Measurements from ENCODE around the gene SPRR5. TPM values are rescaled to one million over a fixed set of nuclear protein-coding genes. Genes with fewer than 3 reads are reported as not detected.

The SPRR5 gene
- total RNA-seq, 1 donor from 2014 or later: not detected

DNA sequence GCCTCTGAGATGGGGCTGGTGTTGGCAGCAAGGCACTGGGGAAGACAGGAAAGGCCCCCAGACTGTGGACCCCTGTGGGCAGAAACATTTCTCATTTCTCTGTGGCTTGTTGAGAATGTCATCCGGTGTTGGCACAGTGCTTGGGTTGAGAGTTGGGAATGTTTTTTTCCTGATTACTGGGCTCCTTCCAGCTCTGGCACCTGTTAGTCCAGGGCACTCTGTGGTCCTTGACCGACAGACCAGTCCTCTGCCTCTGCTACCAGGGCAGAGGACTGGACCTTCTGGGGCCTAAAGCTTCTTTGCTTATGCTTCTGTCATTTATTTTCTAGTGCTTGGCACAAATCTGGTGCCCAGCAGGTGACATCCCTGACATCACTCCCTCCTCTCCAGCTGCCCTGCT is 4.8 kb upstream of the SPRR5 start:
- DNase-seq (ENCODE audit: low spot score): no peak

DNA sequence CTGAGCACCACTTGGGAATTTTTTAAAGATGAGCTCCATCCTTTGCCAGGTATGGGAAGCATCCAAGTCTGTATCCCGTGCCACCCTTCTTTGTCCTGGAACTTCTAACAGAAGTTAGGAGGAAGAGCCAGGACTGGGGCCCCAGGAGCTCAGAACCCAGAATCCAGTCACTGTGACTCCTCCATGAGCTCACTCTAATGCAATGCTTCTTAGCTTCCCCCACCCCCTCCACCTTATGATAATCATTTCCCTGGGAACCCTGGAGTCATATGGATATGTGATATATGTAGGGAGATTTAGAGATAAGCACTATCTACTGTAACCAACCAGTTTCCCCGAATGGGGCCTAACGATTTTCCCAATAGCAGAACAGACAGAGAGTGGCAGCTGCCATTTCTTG is 758 bp upstream of the SPRR5 start:
- DNase-seq (ENCODE audit: low spot score): no peak

DNA sequence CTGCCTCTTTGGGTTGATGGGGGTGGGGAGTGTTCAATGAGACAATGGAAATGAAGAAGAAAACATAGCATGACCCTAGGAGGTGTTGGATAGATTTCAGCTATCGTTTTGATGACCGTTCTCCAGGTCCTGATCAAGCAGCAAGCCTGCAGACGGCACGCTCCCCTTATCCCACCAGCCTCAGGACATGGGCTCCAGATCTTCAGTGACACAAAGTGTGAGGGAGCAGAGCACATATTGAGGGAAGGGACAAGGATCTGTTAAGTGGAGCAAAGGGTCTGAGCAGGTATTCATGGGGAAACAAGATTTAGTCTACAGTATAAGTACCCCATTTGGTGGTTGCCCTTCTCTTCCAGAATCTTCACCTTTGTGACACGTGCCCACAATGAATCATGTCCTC is 4.7 kb downstream of the SPRR5 start:
- no peak for DNase-seq (ENCODE audit: low spot score)

DNA sequence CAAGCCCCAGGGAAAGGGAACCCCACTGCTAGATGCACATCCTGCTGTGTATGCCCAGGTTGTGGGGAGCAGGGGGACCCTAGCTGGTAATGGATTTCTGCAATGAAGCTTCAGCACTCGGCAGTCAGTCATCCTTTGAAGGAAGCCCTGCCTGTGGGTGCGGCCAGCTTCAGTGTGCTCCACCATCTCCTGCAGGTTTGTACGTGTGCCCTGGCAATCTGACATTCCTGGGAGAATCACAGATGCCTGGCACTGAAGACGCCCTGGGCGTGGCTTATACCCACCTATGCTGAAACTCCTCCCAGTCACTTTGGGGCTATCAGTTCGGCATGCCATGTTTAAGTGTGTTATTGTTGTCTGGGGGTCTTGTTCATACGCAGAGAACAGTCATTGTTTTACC is 6.8 kb downstream of the SPRR5 start:
- DNase-seq (ENCODE audit: low spot score): no peak

DNA sequence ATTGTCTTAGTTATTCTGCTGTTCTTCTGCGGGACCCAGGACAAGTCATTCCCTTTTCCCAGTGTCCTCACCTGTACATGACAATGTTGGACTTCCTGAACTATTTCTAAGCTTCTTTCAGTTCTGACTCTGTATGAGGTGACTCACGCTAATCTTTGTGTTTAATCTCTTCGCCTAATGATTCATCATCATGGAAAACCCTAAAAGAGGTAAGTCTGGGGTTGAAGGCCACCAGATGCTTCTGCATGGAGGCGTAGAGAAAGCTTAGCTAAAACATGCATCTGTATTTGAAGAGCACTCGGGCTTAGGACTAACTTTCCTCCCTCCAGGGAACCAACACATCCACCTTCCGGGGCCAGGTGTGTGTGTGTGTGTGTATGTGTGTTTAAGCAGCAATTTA is 7.4 kb downstream of the SPRR5 start:
- DNase-seq (ENCODE audit: low spot score): no peak

DNA sequence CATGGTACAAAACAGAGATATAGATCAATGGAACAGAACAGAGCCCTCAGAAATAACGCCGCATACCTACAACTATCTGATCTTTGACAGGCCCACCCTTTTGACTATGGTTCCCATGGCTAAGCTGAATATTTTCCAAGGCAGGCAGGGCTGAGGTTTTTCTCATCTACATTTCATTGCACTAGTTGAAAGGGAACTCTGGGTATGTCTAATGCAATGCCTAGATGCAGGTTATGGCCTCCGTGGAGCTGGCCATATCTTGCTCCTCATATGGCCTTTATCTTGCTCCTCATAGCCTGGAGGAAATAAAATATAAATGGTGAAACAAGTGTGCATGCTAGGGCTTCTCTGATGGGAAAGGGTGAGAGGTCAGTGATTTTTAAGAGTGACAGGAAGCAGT is 10.6 kb downstream of the SPRR5 start:
- no peak for DNase-seq (ENCODE audit: low spot score)

DNA sequence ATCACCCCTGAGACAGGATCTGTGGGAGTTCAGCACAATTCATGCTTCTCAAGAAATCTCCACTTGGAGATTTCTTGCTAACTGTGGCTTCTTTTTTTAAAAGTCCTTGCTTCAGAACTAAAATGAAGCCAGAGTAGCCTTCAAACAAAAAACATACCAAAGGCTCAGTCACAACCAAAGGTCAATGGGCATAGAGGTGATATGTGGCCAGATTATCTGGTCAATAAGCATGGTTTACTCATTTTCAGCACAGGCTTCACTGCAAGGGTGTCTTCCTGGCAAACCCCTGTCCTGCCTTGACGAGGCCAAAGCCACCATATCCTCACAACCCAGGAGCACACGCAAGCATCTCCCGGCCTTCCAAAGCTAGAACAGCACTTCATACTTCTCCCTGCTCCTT is 12.3 kb downstream of the SPRR5 start:
- DNase-seq (ENCODE audit: low spot score): no peak

DNA sequence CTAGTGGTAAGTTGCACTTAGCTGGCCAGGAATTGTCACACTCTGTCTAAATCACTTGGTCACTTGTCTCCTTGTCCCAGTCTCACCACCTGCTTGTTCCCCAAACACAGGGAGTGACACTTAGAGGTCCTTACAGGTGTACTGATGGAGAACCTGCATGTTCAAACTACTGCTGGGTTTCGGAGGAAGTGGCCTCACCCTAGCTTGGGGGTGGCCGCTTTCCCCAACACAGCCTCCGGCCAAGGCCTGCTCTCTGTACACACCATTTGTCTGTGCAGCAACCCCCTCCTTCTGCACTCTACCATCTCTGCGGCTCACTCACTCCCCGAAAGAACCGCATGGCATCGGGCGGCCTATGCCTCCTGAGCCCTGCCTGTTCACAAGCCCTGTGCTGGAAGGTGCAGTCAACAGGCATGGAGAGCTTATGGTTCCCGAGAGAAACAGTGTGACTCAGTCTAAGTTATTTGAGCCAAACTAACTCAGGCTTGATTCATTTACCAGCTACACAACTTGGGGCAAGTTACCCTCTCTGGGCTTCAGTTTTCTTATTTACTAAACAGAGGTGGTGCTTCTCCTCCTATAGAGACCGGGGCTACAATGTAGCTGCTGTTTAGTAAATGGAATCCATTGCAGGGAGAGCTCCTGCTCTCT is 12.9 kb downstream of the SPRR5 start:
- no peak for DNase-seq (ENCODE audit: low spot score)

DNA sequence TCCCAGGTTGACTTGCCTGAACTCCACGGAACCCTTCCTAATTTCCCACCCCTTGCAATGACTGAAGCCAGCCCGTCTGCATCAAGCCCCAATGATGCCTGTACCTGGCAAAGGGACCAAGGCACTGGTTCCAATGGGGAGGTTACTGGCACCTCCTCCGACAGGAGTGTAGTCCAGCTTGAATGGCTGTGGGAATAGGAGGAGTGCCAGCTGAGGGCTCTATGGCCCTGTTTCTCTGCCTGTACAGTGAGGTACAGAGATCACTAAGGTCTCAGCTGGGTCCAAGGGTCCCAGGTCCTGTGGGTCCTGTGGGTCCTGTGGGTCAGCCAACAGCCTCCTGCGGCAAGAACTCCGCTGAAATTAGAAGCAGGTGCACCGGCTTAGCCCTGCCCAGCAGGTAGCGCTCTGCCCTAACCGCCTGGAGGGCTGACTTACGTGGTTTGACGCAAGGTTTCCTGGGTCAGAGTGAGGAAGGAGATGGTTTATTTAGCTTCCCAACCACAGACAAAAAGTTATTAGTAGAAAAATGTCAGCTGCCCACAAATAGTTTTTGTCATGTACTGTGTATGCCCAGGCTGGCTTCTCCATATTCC is 13.5 kb downstream of the SPRR5 start:
- no peak for DNase-seq (ENCODE audit: low spot score)

DNA sequence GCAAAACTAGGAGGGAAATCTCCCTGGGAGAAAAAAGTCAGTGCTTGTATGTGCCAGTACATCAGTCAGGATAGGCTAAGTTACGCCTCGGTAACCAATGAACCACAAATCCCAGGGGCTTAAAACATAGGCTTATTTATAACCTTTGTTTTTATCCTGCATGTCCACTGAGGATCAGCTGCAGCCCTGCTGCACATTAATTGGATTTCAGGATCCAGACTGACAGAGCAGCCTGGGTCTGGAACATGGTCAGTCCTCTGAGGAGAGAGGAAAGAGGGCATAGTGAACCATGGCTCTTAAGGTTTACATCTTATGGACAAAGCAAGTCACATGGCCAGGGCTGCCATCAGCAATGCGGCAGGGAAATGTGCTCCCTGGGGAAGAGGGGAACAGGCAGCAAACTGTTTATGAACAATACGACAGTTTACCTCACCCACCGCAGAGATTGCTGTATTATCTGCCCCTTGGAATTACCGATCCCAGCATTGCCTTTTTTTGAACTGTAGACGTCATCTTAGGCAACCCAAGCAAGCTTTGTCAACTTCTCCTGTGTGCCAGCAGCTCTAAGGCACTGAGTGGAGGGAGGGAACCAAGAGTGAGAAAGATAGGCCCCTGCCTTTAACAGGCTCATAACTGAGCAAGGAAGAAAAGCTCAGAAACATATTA is 14.4 kb downstream of the SPRR5 start:
- DNase-seq (ENCODE audit: low spot score): no peak

DNA sequence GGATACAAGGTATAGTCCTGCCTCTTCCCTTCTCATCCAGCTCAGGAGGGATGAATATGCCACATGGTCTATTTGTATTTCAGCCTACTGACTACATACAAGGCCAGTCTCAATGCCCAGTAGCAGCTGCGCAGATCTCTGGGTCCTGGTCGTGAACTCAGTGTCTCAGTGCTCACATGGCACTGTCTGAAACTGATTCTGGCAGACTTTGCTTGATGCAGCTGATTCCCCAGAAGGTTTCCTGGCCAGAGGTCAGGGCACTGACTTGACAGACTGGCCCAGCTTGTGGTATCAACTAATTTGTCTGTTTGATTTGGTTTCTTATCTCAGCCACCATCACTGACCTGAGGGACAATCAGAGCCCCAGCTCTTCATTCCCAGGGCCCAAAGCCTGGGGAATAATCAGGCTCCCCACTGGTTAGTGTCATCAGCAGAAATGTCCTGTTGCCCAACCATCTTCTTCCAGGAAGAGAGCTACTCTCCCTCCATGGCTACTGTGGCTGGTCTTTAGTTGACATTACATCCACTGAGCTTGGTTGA is 15.9 kb downstream of the SPRR5 start:
- no peak for DNase-seq (ENCODE audit: low spot score)

DNA sequence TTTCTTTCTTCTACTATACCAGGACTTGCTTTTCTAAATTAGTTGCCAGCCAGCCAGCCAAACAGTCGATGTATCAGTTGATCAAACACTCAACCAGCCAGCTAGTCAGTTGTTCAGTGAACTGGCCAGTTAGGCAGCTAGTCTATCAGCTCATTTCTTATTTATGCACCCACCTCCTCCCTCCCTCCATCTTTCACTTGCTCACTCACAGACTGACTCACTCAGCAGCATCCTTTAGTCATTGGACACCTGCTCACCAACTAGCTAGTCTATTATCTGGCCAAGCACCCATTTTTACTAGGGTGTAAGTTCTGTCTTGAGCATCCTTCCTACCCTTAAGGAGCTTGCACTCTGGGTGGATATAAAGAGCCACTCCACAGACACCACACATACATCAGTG is 17.5 kb downstream of the SPRR5 start:
- DNase-seq (ENCODE audit: low spot score): no peak

DNA sequence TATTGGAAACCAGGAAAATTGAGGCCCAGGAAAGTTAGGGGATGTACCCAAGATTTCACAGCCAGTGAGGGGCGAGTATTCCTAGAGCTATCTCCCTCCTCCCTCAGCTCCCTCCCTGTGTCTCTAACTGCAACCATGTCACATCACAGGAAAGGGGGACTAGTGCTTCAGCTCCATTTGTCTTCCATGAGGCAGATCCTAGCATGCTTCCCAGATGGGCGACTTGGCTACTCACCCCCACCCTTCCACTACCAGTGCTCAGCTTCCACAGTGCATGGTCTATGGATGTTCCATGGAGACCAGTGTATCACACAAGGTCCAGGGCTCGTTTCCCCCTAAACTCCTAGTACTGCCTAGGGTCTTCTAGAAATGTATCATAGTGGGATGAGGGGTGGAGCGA is 18.8 kb downstream of the SPRR5 start:
- DNase-seq (ENCODE audit: low spot score): no peak

DNA sequence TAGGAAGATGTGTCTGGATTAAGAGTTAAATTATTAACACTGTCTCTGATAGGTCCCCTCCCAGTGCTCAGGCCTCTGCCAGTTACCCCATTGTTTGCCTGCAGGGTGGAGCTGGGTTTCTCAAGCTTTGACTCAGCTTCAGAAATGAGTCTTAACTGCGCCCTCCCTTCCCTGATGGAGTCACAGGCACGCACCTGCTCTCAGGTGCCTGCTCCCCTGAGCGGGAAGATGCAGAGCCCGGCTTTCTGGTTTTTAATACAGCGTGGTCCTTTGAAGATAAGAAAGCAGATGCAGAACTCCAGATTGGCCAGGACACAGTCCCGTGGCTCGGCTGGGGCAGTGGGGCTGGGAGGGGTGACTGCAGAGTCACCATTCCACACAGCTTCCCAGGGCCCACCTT is 20.2 kb downstream of the SPRR5 start:
- no peak for DNase-seq (ENCODE audit: low spot score)

DNA sequence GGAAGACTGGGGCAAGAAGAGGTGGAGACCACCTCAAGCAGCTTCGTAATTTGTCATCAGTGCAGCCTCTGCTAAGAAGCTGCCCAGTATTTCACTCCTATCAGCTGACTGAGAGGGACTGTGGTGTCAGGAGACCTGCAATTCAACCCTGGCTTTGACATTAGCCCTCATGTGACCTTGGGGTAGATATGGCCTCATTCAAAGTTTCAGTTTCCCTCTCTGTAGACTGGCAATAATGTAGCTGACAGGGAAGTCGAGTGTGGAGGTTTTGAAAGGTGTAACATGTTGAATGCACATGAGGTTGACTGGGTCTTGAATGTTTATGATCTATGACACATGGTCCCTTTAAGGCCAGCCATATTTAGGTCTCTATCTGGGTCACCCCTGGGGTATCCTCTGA is 21.2 kb downstream of the SPRR5 start:
- DNase-seq (ENCODE audit: low spot score): no peak

DNA sequence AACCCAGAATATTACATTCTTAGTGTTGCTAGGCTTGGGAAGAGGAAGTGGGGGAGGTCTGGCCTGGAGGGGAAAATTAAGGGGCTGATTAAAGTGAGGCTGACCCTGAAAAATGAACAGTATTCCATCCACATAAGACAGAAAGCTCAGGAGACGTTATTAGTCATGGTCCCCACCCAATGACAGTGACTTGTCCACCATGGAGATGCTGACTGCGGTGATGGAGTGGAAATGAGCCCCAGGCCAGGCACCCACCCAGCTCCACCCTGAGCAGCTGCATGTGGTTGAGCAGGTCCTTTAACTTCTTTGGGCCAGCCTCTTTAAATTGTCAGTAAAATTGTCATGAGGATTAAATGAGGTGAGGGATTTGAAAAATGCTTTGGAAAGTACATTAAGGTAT is 22.0 kb downstream of the SPRR5 start:
- DNase-seq (ENCODE audit: low spot score): no peak

DNA sequence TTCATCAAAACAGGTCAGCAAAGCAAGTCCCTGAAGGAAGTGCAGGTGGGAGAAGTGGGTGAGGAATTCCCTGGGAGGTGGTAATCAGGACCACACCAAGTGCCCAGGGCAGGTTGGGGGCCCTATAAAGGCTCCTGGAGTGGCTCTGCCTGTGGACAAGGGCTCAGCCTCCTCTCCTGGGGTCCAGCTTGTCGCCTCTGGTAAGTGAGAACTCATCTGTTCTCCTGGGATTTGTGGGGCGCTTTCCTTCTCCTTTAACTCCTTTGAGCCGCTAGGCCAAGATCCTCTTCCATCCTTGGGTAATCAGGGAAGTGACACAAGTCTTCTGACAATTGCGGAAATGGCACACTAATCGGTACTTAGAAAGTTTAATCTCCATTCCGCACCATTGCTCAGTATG is 23.5 kb downstream of the SPRR5 start, which contains the start of gene SPRR4:
SPRR4 (plus strand) TSS at position 154 of the 400 bp plus-strand sequence. CDS start 1,243 bp downstream, outside the sequence.
- DNase-seq (ENCODE audit: low spot score): no peak

DNA sequence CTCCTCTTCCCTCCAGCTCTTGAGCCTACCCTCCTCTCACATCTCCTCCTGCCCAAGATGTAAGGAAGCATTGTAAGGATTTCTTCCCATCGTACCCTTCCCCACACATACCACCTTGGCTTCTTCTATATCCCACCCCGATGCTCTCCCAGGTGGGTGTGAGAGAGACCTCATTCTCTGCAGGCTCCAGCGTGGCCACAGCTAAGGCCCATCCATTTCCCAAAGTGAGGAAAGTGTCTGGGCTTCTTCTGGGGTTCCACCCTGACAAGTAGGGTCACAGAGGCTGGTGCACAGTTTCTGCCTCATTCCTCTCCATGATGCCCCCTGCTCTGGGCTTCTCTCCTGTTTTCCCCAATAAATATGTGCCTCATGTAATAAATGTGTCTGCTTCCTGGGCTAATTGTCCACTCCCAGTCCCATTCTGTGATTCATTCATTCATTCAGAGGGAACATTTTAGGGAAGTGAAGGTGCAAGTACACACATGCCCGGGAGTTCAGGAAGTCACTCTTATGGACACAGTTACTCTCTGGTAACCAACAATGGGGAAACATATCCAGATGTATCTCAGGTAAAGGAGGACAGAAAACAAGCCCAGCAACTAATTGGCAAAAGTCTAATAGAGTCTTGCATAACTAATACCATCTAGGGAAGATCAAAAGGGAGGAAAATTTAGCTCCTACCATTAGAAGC is 25.3 kb downstream of the SPRR5 start:
- no peak for DNase-seq (ENCODE audit: low spot score)

DNA sequence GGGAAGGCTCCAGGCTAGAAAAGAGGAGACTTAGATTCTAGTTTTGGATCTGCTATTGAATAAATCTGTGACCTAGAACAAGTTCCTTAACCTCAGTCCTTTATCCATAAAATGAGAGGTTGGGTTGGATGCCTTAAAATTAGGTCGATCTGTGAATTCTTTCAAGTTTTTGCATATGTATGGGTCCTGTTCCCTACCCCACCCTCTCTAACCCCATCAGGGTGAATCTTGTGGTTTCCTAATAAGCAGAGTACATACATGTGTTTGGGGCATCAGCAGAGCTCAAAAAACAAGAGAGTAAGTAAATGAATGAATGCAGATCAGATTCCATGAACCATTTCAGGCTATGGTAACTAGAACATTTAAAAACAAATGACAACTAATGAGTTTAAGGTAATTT is 29.7 kb downstream of the SPRR5 start:
- DNase-seq (ENCODE audit: low spot score): no peak

DNA sequence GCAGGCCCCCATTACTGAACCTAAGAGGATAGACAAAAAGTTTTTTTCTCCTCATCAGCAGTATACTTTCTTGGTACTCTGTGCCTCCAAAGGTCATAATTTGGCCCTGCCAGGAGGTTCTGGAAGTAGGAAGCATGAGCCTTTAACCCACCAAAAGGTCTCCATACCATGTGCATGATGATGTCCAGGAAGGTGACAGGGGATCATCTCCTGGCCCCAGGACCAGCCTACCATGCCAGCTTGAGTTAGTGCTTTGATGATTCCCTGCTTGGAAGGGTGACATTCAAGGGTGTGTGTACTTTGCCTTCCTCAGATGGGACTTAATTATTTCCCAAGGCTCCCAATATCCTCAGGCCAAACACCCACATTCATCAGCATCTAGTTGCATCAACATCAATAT is 30.6 kb downstream of the SPRR5 start:
- no peak for DNase-seq (ENCODE audit: low spot score)

DNA sequence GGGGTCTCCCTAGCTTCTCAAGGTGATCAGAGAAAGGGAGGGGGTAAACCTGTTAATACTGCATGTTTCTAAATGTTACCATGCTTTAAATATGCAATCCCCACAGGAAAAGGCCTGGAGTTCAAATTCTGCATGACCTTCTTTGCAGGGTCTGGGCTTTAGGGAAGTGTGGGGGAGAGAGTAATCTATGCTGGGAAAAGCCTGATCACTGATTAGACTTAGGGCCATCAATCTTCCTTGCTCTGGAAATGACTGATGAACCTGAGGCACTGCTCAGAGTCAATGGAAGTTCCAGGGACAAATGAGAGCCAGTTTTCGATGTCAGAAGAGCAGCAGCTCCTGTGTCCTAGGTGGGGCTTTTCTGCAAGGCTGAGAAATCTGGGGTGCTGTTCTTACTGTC is 33.7 kb downstream of the SPRR5 start:
- no peak for DNase-seq (ENCODE audit: low spot score)
